ENCODE measurements around the gene DAZAP1.

DAZAP1 gene

DNA sequence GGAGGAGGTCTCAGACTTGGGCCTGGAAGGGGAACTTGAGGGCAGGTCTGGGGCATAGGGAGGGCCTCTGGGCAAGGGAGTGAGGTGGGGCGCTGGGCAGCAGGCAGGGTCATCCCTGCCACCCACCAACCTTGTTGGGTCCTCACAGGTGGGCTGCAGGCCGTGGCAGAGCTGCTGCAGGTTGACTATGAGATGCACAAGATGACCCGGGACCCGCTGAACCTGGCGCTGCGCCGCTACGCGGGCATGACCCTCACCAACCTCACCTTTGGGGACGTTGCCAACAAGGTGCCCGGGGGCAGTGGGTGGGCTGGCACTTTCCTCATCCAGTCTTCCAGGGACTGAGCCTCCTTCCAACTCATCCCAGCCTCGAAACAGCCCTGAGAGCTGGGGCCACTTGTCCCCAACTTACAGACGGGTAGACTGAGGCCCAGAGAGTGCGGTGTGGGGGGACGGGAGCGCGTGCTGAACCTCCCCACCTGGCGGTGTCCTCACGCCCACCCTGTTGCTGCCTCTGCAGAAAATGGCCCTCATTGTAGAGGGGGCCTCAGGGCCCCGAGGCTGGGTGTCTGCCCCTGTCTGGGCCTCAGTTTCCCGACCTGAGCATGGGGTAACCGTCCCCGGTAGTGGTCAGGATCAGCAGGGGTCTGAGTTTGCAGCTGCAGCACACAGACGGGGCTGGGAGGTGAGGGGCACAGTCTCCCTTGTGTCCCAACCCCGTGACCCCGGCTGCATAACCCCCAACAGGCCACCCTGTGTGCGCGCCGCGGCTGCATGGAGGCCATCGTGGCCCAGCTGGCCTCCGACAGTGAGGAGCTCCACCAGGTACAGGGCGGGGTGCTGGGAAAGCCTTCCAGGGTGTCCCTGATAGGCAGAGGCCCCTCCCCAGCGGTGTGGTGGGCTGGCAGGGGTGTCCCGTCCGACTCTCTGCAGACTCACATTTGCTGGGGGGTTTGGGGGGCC, 52.9 kb downstream of the DAZAP1 start:
- no peaks in the 10 kb centered on the region for H3K9me3 ChIP-seq (ENCODE audit: control insufficient read depth in 1 of 2, low read length in 2 of 2)
- H3K4me3 ChIP-seq (ENCODE audit: low read depth in 1 of 2, low read length in 2 of 2), result no peak overlapping the region
- H3K4me1 ChIP-seq (ENCODE audit: control insufficient read depth in 1 of 2, insufficient read depth in 2 of 2, low read length in 2 of 2), result peaks cover 0 to 19% of the 10 kb centered on the region in 2 donors
- no peak overlapping the region for H3K27ac ChIP-seq (ENCODE audit: low read length)
- peaks cover 16% of the 10 kb centered on the region for H3K27me3 ChIP-seq (ENCODE audit: low read depth, low read length)
- H3K36me3 ChIP-seq (ENCODE audit: control insufficient read depth in 1 of 2, insufficient read depth in 2 of 2, low read length in 2 of 2), result peaks cover 0 to 15% of the 10 kb centered on the region in 2 donors

DNA sequence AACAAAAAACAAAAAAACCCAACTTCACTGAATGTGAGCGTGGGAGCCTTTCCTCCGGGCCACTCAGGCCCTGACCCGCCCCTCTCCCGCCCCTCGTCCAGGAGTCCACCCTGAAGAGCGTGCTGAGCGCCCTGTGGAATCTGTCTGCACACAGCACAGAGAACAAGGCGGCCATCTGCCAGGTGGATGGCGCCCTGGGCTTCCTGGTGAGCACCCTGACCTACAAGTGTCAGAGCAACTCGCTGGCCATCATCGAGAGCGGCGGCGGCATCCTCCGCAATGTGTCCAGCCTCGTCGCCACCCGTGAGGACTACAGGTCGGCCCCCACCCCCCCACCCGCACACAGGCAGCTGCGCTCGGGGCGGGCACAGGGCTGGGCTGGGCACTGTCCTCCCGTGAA, 54.5 kb downstream of the DAZAP1 start:
- Histone ChIP-seq H3K27me3 (ENCODE audit: low read depth, low read length) (peaks cover 12% of the 10 kb centered on the region), H3K4me3 (ENCODE audit: low read depth in 1 of 2, low read length in 2 of 2) (no peak overlapping the region), H3K27ac (ENCODE audit: low read length) (no peak overlapping the region), H3K36me3 (ENCODE audit: control insufficient read depth in 1 of 2, insufficient read depth in 2 of 2, low read length in 2 of 2) (peaks cover 0 to 15% of the 10 kb centered on the region in 2 donors), H3K9me3 (ENCODE audit: control insufficient read depth in 1 of 2, low read length in 2 of 2) (no peaks in the 10 kb centered on the region), H3K4me1 (ENCODE audit: control insufficient read depth in 1 of 2, insufficient read depth in 2 of 2, low read length in 2 of 2) (peaks cover 0 to 19% of the 10 kb centered on the region in 2 donors)

- H3K27ac ChIP-seq (ENCODE audit: low read length), result no peak overlapping the region
- no peak overlapping the region for H3K4me3 ChIP-seq (ENCODE audit: low read depth in 1 of 2, low read length in 2 of 2)
- peaks cover 0 to 46% of the 10 kb centered on the region in 2 donors for H3K4me1 ChIP-seq (ENCODE audit: control insufficient read depth in 1 of 2, insufficient read depth in 2 of 2, low read length in 2 of 2)
- H3K36me3 ChIP-seq (ENCODE audit: control insufficient read depth in 1 of 2, insufficient read depth in 2 of 2, low read length in 2 of 2), result peaks cover 0 to 7% of the 10 kb centered on the region in 2 donors
- no peaks in the 10 kb centered on the region for H3K9me3 ChIP-seq (ENCODE audit: control insufficient read depth in 1 of 2, low read length in 2 of 2)
- peaks cover 21% of the 10 kb centered on the region for H3K27me3 ChIP-seq (ENCODE audit: low read depth, low read length)
These were observed 58.0 kb downstream of the DAZAP1 start for GRCh38 chr19:1465191-1466016.

DNA sequence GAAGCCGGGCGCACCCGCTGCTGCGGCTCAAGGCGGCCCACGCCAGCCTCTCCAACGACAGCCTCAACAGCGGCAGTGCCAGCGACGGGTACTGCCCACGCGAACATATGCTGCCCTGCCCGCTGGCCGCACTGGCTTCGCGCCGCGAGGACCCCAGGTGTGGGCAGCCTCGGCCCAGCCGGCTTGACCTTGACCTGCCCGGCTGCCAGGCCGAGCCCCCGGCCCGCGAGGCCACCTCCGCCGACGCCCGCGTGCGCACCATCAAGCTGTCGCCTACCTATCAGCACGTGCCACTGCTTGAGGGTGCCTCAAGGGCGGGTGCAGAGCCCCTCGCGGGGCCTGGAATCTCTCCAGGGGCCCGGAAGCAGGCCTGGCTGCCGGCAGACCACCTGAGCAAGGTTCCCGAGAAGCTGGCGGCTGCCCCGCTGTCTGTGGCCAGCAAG, 58.7 kb downstream of the DAZAP1 start:
- Histone ChIP-seq H3K27me3 (ENCODE audit: low read depth, low read length) (peaks cover 25% of the 10 kb centered on the region), H3K9me3 (ENCODE audit: control insufficient read depth in 1 of 2, low read length in 2 of 2) (no peaks in the 10 kb centered on the region), H3K27ac (ENCODE audit: low read length) (no peak overlapping the region), H3K4me1 (ENCODE audit: control insufficient read depth in 1 of 2, insufficient read depth in 2 of 2, low read length in 2 of 2) (peaks cover 0 to 52% of the 10 kb centered on the region in 2 donors), H3K36me3 (ENCODE audit: control insufficient read depth in 1 of 2, insufficient read depth in 2 of 2, low read length in 2 of 2) (peaks cover 0 to 1% of the 10 kb centered on the region in 2 donors), H3K4me3 (ENCODE audit: low read depth in 1 of 2, low read length in 2 of 2) (no peak overlapping the region)

- Histone ChIP-seq H3K4me3 (ENCODE audit: low read depth in 1 of 2, low read length in 2 of 2) (no peak overlapping the region), H3K27ac (ENCODE audit: low read length) (no peak overlapping the region), H3K9me3 (ENCODE audit: control insufficient read depth in 1 of 2, low read length in 2 of 2) (no peaks in the 10 kb centered on the region), H3K4me1 (ENCODE audit: control insufficient read depth in 1 of 2, insufficient read depth in 2 of 2, low read length in 2 of 2) (peaks cover 0 to 58% of the 10 kb centered on the region in 2 donors), H3K27me3 (ENCODE audit: low read depth, low read length) (peaks cover 31% of the 10 kb centered on the region), H3K36me3 (ENCODE audit: control insufficient read depth in 1 of 2, insufficient read depth in 2 of 2, low read length in 2 of 2) (no peaks in the 10 kb centered on the region)
These were observed 59.3 kb downstream of the DAZAP1 start for GRCh38 chr19:1466461-1467214.

DNA sequence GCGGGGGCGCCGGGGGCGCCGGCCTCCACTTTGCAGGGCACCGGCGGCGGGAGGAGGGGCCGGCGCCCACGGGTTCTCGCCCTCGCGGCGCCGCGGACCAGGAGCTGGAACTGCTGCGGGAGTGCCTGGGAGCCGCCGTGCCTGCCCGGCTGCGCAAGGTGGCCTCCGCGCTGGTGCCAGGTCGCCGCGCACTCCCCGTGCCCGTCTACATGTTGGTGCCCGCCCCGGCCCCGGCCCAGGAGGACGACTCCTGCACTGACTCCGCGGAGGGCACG, 59.8 kb downstream of the DAZAP1 start:
- peaks cover 0 to 63% of the 10 kb centered on the region in 2 donors for H3K4me1 ChIP-seq (ENCODE audit: control insufficient read depth in 1 of 2, insufficient read depth in 2 of 2, low read length in 2 of 2)
- no peaks in the 10 kb centered on the region for H3K36me3 ChIP-seq (ENCODE audit: control insufficient read depth in 1 of 2, insufficient read depth in 2 of 2, low read length in 2 of 2)
- H3K27ac ChIP-seq (ENCODE audit: low read length), result no peak overlapping the region
- H3K4me3 ChIP-seq (ENCODE audit: low read depth in 1 of 2, low read length in 2 of 2), result no peak overlapping the region
- no peaks in the 10 kb centered on the region for H3K9me3 ChIP-seq (ENCODE audit: control insufficient read depth in 1 of 2, low read length in 2 of 2)
- peaks cover 36% of the 10 kb centered on the region for H3K27me3 ChIP-seq (ENCODE audit: low read depth, low read length)

DNA sequence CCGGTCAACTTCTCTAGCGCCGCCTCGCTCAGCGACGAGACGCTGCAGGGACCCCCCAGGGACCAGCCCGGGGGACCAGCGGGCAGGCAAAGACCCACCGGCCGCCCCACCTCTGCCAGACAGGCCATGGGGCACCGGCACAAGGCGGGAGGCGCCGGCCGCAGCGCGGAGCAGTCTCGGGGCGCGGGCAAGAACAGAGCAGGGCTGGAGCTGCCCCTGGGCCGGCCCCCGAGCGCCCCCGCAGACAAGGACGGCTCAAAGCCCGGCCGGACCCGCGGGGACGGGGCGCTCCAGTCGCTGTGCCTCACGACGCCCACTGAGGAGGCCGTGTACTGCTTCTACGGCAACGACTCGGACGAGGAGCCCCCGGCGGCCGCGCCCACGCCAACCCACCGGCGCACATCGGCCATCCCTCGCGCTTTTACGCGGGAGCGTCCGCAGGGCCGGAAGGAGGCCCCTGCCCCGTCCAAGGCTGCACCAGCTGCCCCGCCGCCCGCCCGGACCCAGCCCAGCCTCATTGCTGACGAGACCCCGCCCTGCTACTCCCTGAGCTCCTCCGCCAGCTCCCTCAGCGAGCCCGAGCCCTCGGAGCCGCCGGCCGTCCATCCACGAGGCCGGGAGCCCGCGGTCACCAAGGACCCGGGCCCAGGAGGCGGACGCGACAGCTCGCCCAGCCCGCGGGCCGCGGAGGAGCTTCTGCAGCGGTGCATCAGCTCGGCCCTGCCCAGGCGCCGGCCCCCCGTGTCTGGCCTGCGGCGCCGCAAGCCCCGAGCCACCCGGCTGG, 60.3 kb downstream of the DAZAP1 start:
- Histone ChIP-seq H3K36me3 (ENCODE audit: control insufficient read depth in 1 of 2, insufficient read depth in 2 of 2, low read length in 2 of 2) (no peaks in the 10 kb centered on the region), H3K27me3 (ENCODE audit: low read depth, low read length) (peaks cover 41% of the 10 kb centered on the region), H3K4me1 (ENCODE audit: control insufficient read depth in 1 of 2, insufficient read depth in 2 of 2, low read length in 2 of 2) (peaks cover 0 to 66% of the 10 kb centered on the region in 2 donors), H3K4me3 (ENCODE audit: low read depth in 1 of 2, low read length in 2 of 2) (peak overlapping the region in 1 of 2 donors; percentile 32), H3K27ac (ENCODE audit: low read length) (no peak overlapping the region), H3K9me3 (ENCODE audit: control insufficient read depth in 1 of 2, low read length in 2 of 2) (no peaks in the 10 kb centered on the region)

- no peak overlapping the region for H3K27ac ChIP-seq (ENCODE audit: low read length)
- peaks cover 0 to 72% of the 10 kb centered on the region in 2 donors for H3K4me1 ChIP-seq (ENCODE audit: control insufficient read depth in 1 of 2, insufficient read depth in 2 of 2, low read length in 2 of 2)
- peak overlapping the region in 1 of 2 donors; percentile 32 for H3K4me3 ChIP-seq (ENCODE audit: low read depth in 1 of 2, low read length in 2 of 2)
- H3K9me3 ChIP-seq (ENCODE audit: control insufficient read depth in 1 of 2, low read length in 2 of 2), result no peaks in the 10 kb centered on the region
- H3K36me3 ChIP-seq (ENCODE audit: control insufficient read depth in 1 of 2, insufficient read depth in 2 of 2, low read length in 2 of 2), result no peaks in the 10 kb centered on the region
- peaks cover 42% of the 10 kb centered on the region for H3K27me3 ChIP-seq (ENCODE audit: low read depth, low read length)
These were observed 61.0 kb downstream of the DAZAP1 start for GRCh38 chr19:1468274-1468820.

DNA sequence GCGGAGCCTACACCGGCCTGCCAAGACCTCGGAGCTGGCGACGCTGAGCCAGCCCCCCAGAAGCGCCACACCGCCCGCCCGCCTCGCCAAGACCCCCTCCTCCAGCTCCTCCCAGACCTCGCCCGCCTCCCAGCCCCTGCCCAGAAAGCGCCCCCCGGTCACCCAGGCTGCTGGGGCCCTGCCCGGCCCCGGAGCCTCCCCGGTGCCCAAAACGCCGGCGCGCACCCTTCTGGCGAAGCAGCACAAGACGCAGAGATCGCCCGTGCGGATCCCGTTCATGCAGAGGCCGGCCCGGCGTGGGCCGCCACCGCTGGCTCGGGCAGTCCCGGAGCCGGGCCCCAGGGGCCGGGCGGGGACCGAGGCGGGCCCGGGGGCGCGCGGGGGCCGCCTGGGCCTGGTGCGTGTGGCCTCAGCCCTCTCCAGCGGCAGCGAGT, 61.5 kb downstream of the DAZAP1 start:
- Histone ChIP-seq H3K27ac (ENCODE audit: low read length) (no peak overlapping the region), H3K9me3 (ENCODE audit: control insufficient read depth in 1 of 2, low read length in 2 of 2) (no peaks in the 10 kb centered on the region), H3K36me3 (ENCODE audit: control insufficient read depth in 1 of 2, insufficient read depth in 2 of 2, low read length in 2 of 2) (no peaks in the 10 kb centered on the region), H3K4me3 (ENCODE audit: low read depth in 1 of 2, low read length in 2 of 2) (peak overlapping the region in 1 of 2 donors; percentile 32), H3K4me1 (ENCODE audit: control insufficient read depth in 1 of 2, insufficient read depth in 2 of 2, low read length in 2 of 2) (peaks cover 0 to 75% of the 10 kb centered on the region in 2 donors), H3K27me3 (ENCODE audit: low read depth, low read length) (peaks cover 42% of the 10 kb centered on the region)
